Measurements from ENCODE around the gene FGFR3.
A peak's percentile ranks its signal among the peaks of the same experiment; 100 is the strongest.

Gene FGFR3

GRCh38 chr4:1789552-1789951 lies 3.5 kb upstream of the FGFR3 start:
- DNase-seq: no peak

- no peak for DNase-seq
Observed at GRCh38 chr4:1790005-1790404, 3.1 kb upstream of the FGFR3 start.

GRCh38 chr4:1792158-1792831 lies 798 bp upstream of the FGFR3 start:
- no peak for DNase-seq

GRCh38 chr4:1793496-1793840 lies 375 bp downstream of the FGFR3 start:
- DNase-seq: peak; percentile 25

- no peak for DNase-seq
Observed at GRCh38 chr4:1793940-1794808, 1.1 kb downstream of the FGFR3 start.

GRCh38 chr4:1794809-1795298 lies 1.8 kb downstream of the FGFR3 start:
- no peak for DNase-seq

GRCh38 chr4:1795299-1796195 lies 2.5 kb downstream of the FGFR3 start:
- no peak for DNase-seq

GRCh38 chr4:1796486-1797204 lies 3.6 kb downstream of the FGFR3 start:
- no peak for DNase-seq

- no peak for DNase-seq
Observed at GRCh38 chr4:1797298-1797860, 4.3 kb downstream of the FGFR3 start.

GRCh38 chr4:1797861-1798579 lies 4.9 kb downstream of the FGFR3 start:
- DNase-seq: no peak

- no peak for DNase-seq
Observed at GRCh38 chr4:1798580-1799386, 5.7 kb downstream of the FGFR3 start.

- no peak for DNase-seq
Observed at GRCh38 chr4:1799387-1800375, 6.6 kb downstream of the FGFR3 start.

GRCh38 chr4:1800805-1801204 lies 7.7 kb downstream of the FGFR3 start:
- no peak for DNase-seq

GRCh38 chr4:1801286-1801958 lies 8.3 kb downstream of the FGFR3 start:
- DNase-seq: no peak

- DNase-seq: no peak
Observed at GRCh38 chr4:1802151-1802715, 9.1 kb downstream of the FGFR3 start.

GRCh38 chr4:1802720-1803522 lies 9.8 kb downstream of the FGFR3 start:
- DNase-seq: no peak

Measured in activated CD4-positive, alpha-beta T cell treated with anti-CD3 and anti-CD28 coated beads, Interleukin-2, amount 50 U/mL, for 1 hour (primary cell).